NK-92 treated with Interleukin-12 subunit alpha and Interleukin-12 subunit beta, amount 100 ng/mL, for 24 hours (cell line): ENCODE results near the gene PLXNB2.

Source experiments
- DNase-seq: peaks from one replicate; lab custom pipeline; 2025; lab: John Stamatoyannopoulos, UW

Gene PLXNB2

GRCh38 chr22:50227579-50228215 lies 79.7 kb downstream of the PLXNB2 start:
- no peak for DNase-seq

DNA sequence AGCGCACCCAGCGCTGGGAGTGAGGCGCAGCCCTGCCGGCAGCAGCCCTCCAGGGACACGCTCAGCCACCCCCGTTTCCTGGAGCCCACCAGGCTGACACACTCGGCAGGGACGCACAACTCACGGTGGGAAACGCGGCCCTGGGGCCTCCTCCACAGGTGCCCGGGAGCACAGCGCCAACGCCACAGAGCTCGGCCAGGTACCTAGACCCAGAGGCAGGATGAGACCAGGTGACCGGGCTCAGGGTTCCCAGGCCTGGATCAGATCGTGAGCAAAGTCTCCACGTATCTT lies 80.6 kb downstream of the PLXNB2 start:
- DNase-seq: no peak

DNA sequence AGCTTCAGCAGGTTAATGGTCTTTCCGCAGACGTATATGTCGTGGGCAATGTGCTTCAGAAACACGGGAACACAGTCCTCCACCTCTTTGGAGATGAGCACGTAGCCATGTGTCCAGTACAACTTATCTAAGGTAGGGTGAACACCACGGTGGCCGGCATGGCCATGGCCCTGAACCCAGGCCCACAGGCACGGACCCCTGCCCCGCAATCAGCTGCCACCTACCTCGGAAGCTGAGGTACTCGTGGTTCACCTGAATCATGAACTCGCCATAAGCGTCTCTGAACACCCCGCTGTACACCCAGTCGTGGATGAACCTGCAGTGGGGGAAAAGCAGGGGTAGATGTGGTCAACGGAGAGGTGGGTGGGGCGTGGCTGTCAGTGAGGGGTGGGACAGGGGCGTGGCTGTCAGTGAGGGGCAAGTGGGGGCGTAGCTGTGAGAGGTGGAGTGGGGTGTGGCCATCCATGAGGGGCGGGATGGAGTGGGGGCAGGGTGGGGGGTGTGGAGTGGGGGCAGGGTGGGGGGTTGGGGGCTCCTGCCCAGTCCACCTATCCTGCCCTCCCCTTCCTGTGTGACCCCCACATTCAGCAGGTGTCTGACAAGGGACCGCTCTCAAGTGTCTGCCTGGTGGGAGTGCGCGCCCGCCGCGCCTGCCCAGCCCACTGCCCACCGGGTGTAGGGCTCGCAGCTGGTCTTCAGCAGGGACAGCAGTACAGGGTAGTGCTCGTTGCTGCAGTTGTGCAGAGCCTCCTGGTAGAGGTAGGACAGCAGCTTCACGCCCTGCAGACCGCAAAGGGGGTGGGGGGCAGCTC lies 81.2 kb downstream of the PLXNB2 start:
- no peak for DNase-seq

DNA sequence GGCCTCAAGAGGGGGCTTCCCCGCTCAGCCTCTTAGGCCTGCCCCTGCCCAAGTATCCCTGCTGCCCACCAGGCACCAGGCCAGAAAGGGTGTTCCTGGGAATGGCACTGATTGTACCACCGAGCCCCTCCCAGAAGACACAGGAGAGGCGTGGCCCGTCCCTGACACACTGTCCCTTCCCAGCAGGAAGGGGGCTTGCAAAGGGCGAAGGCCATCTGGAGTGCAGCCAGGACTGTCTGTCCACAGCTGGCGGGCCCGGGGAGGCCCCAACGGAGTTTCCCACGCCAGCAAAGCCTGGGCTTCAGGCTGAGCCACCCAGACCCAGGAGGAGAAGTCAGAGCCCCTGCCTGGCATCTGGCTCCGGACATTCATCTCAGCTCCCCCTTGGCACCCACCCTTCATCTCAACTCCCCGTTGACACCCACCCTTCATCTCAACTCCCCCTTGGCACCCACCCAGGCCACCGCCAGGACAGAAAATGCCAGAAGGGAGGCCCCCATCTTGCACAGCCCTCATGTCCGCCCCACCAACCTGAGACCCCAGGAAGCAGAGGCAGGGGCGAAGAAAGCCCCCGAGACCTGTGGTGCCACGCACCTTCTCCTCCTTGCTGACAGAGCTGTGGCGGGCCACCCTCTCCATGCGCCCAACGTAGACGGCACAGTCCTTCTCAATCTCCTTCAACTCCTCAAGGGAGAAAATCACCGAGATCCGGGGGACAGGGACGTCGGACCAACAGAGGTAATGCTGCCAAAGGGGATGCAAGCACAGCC lies 82.1 kb downstream of the PLXNB2 start:
- no peak for DNase-seq
